SU-DHL-6 (cell line): ENCODE results near the gene SORCS2.

ENCODE experiments used
- EZH2phosphoT487 ChIP-seq: fragments of 200-600 bp; sonication (generic), shearing (Covaris generic); conservative IDR thresholded peaks from 2 replicates; pipeline ENCODE4 v1.6.1; 2018; ENCODE audit warnings: mild to moderate bottlenecking, antibody characterized with exemption, low read length, moderate library complexity, mixed read lengths
- TF ChIP-seq, protein P1 (sequence below): fragments of 200-600 bp; sonication (generic); IDR thresholded peaks from one replicate; pipeline ENCODE4 v1.5.1; 2017; ENCODE audit warnings: antibody characterized with exemption, mild to moderate bottlenecking, low read length, moderate library complexity; ENCODE audit not compliant: insufficient read depth, poor library complexity, severe bottlenecking

DNA sequence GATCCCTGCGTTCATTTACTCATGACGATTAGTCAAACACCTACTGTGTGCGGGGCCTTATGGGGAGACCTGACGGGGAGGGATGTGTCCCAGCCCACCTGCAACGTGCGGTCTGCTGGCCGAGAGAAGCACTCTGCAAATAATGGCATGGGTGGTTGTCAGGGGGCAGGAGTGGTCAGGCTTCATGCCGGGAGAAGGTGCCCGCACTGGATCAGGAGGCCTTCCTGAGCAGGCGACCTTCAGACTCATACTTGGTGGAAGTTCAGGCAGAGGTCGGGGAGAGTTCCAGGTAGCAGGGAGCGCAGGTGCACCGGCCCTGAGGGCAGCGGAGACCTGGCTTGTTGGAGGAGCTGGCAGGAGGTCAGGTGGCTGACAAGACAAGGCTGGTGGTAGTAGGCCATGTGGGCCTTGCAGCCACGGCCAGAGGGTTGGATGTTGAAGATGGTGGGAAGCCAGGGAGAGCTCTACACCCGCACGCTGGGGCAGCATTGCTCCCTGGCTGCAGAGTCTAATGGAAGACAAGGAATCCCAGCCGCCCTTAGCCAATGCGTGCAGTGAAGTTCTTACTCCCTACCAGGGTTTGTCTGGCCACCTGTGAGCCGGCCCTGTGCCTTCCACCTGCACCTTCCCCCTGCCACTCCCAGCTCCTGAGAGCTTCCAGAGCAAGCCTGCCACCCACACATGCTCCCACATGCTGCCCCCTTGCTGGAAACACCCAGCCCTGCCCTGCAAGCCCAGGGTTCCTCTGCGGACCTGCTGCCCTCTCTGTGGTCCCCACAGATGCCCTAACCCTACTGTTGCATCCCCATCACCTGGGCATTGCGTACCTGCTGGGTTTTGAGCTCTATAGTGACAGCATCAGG is 145.1 kb downstream of the SORCS2 start:
- TF ChIP-seq, protein P1, sequence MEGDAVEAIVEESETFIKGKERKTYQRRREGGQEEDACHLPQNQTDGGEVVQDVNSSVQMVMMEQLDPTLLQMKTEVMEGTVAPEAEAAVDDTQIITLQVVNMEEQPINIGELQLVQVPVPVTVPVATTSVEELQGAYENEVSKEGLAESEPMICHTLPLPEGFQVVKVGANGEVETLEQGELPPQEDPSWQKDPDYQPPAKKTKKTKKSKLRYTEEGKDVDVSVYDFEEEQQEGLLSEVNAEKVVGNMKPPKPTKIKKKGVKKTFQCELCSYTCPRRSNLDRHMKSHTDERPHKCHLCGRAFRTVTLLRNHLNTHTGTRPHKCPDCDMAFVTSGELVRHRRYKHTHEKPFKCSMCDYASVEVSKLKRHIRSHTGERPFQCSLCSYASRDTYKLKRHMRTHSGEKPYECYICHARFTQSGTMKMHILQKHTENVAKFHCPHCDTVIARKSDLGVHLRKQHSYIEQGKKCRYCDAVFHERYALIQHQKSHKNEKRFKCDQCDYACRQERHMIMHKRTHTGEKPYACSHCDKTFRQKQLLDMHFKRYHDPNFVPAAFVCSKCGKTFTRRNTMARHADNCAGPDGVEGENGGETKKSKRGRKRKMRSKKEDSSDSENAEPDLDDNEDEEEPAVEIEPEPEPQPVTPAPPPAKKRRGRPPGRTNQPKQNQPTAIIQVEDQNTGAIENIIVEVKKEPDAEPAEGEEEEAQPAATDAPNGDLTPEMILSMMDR: no peak
- TF ChIP-seq EZH2phosphoT487: no peak
